D721Med (cell line): ENCODE results near the gene ROR2.

ENCODE experiments used
- DNase-seq: peaks from one replicate; pipeline ENCODE4 v3.0.0; 2011; ENCODE audit warnings: low spot score; ENCODE audit not compliant: insufficient read length
- FAIRE-seq: peaks from 2 replicates; lab custom pipeline; 2011; peaks lifted over from hg19 to GRCh38; lab: Jason Lieb, UNC
- CTCF ChIP-seq: IDR thresholded peaks from 2 replicates; pipeline ENCODE4 v1.5.1; 2012; ENCODE audit warnings: mild to moderate bottlenecking, control low read depth; ENCODE audit not compliant: insufficient read depth; ENCODE audit errors: missing control alignments

Gene ROR2

GRCh38 chr9:91942201-91942600, 7.8 kb downstream of the ROR2 start:
- FAIRE-seq (no peak), DNase-seq (no peak)
- TF ChIP-seq CTCF = no peak

GRCh38 chr9:91939978-91940377, 10.1 kb downstream of the ROR2 start:
- no peak for FAIRE-seq
- DNase-seq = no peak
- TF ChIP-seq CTCF = no peak

GRCh38 chr9:91937727-91938126, 12.3 kb downstream of the ROR2 start:
- no peak for TF ChIP-seq CTCF
- no peak for FAIRE-seq
- DNase-seq = no peak

GRCh38 chr9:91937056-91937455, 13.0 kb downstream of the ROR2 start:
- no peak for TF ChIP-seq CTCF
- no peak for FAIRE-seq
- DNase-seq = no peak

- no peak for TF ChIP-seq CTCF
- DNase-seq = no peak
- FAIRE-seq = no peak
Observed at GRCh38 chr9:91935805-91936514, 14.1 kb downstream of the ROR2 start.

- DNase-seq (no peak), FAIRE-seq (no peak)
Observed at GRCh38 chr9:91935066-91935749, 14.8 kb downstream of the ROR2 start.

More at GRCh38 chr9:91935066-91935749, 14.8 kb downstream of the ROR2 start:
- TF ChIP-seq CTCF = no peak
